Measurements from ENCODE around the gene ARHGAP22.

Gene ARHGAP22

GRCh38 chr10:48490946-48491345 is 113.9 kb downstream of the ARHGAP22 start:
- no peak overlapping the region for H3K27ac ChIP-seq (ENCODE audit: poor library complexity, severe bottlenecking)
- DNase-seq (ENCODE audit: low spot score) (peak; percentile 19), ATAC-seq (ENCODE audit: low read depth) (no peak)
- H3K9me3 ChIP-seq (ENCODE audit: severe bottlenecking): no peaks in the 10 kb centered on the region
- H3K4me1 ChIP-seq (ENCODE audit: insufficient read depth, poor library complexity, severe bottlenecking): no peaks in the 10 kb centered on the region
- TF ChIP-seq CTCF (IDR thresholded peaks at IDR 0.05; ENCODE audit: poor library complexity, severe bottlenecking): no peak
- no peaks in the 10 kb centered on the region for H3K36me3 ChIP-seq (ENCODE audit: low read depth)
- no peaks in the 10 kb centered on the region for H3K27me3 ChIP-seq (ENCODE audit: insufficient read depth, poor library complexity, severe bottlenecking)
- H3K4me3 ChIP-seq (ENCODE audit: severe bottlenecking): no peak overlapping the region

GRCh38 chr10:48490571-48490940 is 114.3 kb downstream of the ARHGAP22 start:
- DNase-seq (ENCODE audit: low spot score) (peak; percentile 43), ATAC-seq (ENCODE audit: low read depth) (no peak)
- no peaks in the 10 kb centered on the region for H3K27me3 ChIP-seq (ENCODE audit: insufficient read depth, poor library complexity, severe bottlenecking)
- H3K4me1 ChIP-seq (ENCODE audit: insufficient read depth, poor library complexity, severe bottlenecking): no peaks in the 10 kb centered on the region
- H3K27ac ChIP-seq (ENCODE audit: poor library complexity, severe bottlenecking): no peak overlapping the region
- no peaks in the 10 kb centered on the region for H3K36me3 ChIP-seq (ENCODE audit: low read depth)
- H3K9me3 ChIP-seq (ENCODE audit: severe bottlenecking): no peaks in the 10 kb centered on the region
- H3K4me3 ChIP-seq (ENCODE audit: severe bottlenecking): no peak overlapping the region
- no peak for TF ChIP-seq CTCF (IDR thresholded peaks at IDR 0.05; ENCODE audit: poor library complexity, severe bottlenecking)

- no peak for ATAC-seq (ENCODE audit: low read depth)
- Histone ChIP-seq H3K9me3 (ENCODE audit: severe bottlenecking) (peaks cover 2% of the 10 kb centered on the region), H3K4me1 (ENCODE audit: insufficient read depth, poor library complexity, severe bottlenecking) (no peaks in the 10 kb centered on the region), H3K4me3 (ENCODE audit: severe bottlenecking) (no peak overlapping the region), H3K36me3 (ENCODE audit: low read depth) (no peaks in the 10 kb centered on the region), H3K27ac (ENCODE audit: poor library complexity, severe bottlenecking) (no peak overlapping the region), H3K27me3 (ENCODE audit: insufficient read depth, poor library complexity, severe bottlenecking) (no peaks in the 10 kb centered on the region)
- TF ChIP-seq CTCF (IDR thresholded peaks at IDR 0.05; ENCODE audit: poor library complexity, severe bottlenecking): no peak
- no peak for DNase-seq (ENCODE audit: low spot score)
Measured at GRCh38 chr10:48489099-48489498, 115.8 kb downstream of the ARHGAP22 start.

- DNase-seq (ENCODE audit: low spot score) (no peak), ATAC-seq (ENCODE audit: low read depth) (no peak)
- no peak overlapping the region for H3K4me3 ChIP-seq (ENCODE audit: severe bottlenecking)
- no peaks in the 10 kb centered on the region for H3K4me1 ChIP-seq (ENCODE audit: insufficient read depth, poor library complexity, severe bottlenecking)
- H3K27ac ChIP-seq (ENCODE audit: poor library complexity, severe bottlenecking): no peak overlapping the region
- no peak for TF ChIP-seq CTCF (IDR thresholded peaks at IDR 0.05; ENCODE audit: poor library complexity, severe bottlenecking)
- H3K36me3 ChIP-seq (ENCODE audit: low read depth): no peaks in the 10 kb centered on the region
- H3K9me3 ChIP-seq (ENCODE audit: severe bottlenecking): peaks cover 2% of the 10 kb centered on the region
- peaks cover 5% of the 10 kb centered on the region for H3K27me3 ChIP-seq (ENCODE audit: insufficient read depth, poor library complexity, severe bottlenecking)
Measured at GRCh38 chr10:48487244-48487643, 117.6 kb downstream of the ARHGAP22 start.

GRCh38 chr10:48485711-48486110 is 119.2 kb downstream of the ARHGAP22 start:
- Histone ChIP-seq H3K4me1 (ENCODE audit: insufficient read depth, poor library complexity, severe bottlenecking) (no peaks in the 10 kb centered on the region), H3K27me3 (ENCODE audit: insufficient read depth, poor library complexity, severe bottlenecking) (peaks cover 5% of the 10 kb centered on the region), H3K9me3 (ENCODE audit: severe bottlenecking) (peaks cover 2% of the 10 kb centered on the region), H3K4me3 (ENCODE audit: severe bottlenecking) (no peak overlapping the region), H3K27ac (ENCODE audit: poor library complexity, severe bottlenecking) (no peak overlapping the region), H3K36me3 (ENCODE audit: low read depth) (no peaks in the 10 kb centered on the region)
- TF ChIP-seq CTCF (IDR thresholded peaks at IDR 0.05; ENCODE audit: poor library complexity, severe bottlenecking): no peak
- no peak for ATAC-seq (ENCODE audit: low read depth)
- DNase-seq (ENCODE audit: low spot score): no peak
